ENCODE measurements around the gene AUTS2.

Gene AUTS2

DNA sequence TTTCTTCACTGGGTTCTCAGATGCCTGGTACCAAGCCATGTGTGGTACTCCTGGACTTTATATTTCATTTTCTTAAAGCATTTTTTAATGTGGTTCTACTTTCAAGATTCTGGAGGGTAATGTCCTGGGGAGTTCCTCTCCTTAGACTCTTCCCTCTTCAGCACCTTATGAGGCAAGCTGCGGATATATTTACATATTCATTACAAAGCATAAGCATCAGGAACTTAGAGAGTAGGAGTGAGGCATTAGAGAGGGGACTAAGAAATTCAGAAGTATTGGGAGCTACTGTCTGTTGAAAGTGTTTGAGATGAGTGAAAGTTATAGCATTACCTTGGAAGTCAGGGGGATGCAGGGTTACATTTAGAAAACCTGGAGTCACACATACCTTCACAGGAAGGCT, 20.8 kb downstream of the AUTS2 start:
- FAIRE-seq (no peak), DNase-seq (ENCODE audit: insufficient read length, low spot score) (no peak)
- TF ChIP-seq POLR2A (IDR thresholded peaks at IDR 0.05; ENCODE audit: low read depth, low read length), result no peak
- no peak for TF ChIP-seq TAF1 (IDR thresholded peaks at IDR 0.05; ENCODE audit: low read depth, low read length)
- no peak for TF ChIP-seq PAX5 (IDR thresholded peaks at IDR 0.05; ENCODE audit: insufficient read depth, low read length, severe bottlenecking)
- no peak for TF ChIP-seq POLR2AphosphoS5 (IDR thresholded peaks at IDR 0.05; ENCODE audit: low read depth, low read length)
- TF ChIP-seq SPI1 (IDR thresholded peaks at IDR 0.05; ENCODE audit: low read depth, low read length), result no peak
- no peak for TF ChIP-seq POU2F2 (IDR thresholded peaks at IDR 0.05; ENCODE audit: low read depth, low read length)

DNA sequence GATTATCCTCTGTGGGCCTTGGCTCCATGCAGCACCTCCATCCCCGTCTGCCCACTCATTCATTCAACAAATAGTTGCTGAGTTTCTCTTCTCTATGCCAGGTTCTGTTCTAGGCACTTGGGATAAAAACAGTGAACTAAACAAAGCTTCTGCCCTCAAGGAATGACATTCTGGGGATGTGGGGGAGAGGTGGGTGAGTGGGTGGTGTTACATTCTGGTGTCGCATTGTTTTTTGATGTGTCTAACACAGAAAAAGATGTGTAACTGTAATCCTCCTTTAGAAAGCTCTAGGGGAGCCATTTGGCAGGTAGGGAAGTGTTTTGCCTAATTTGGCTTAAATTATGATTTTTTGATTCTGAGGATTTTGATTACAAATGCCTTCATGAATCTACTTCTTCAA, 21.4 kb downstream of the AUTS2 start:
- no peak for DNase-seq (ENCODE audit: insufficient read length, low spot score)
- TF ChIP-seq TAF1 (IDR thresholded peaks at IDR 0.05; ENCODE audit: low read depth, low read length), result no peak
- peak; percentile 60 for FAIRE-seq

DNA sequence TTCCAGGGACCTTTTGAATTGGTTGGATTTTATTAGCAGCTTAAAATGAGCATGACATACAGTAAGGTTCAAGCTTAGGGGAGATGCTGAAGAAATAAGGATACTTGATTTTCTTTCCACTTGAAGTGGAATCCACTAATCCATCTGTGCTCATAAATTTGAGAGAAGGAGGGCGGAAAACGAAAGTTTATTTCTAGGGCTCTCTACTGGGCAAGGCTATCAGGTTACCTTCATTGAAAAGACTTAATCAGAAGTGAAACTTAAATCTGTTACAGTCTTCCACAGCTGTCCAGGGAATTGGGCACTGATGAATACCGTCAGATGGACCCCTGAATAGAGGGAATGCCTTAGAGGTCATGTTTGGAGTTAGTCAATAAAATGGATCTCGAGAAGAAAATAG, 21.8 kb downstream of the AUTS2 start:
- DNase-seq (ENCODE audit: insufficient read length, low spot score) (no peak), FAIRE-seq (peak; percentile 40)
- TF ChIP-seq PAX5 (IDR thresholded peaks at IDR 0.05; ENCODE audit: insufficient read depth, low read length, severe bottlenecking) (no peak), POLR2AphosphoS5 (IDR thresholded peaks at IDR 0.05; ENCODE audit: low read depth, low read length) (no peak), POLR2A (IDR thresholded peaks at IDR 0.05; ENCODE audit: low read depth, low read length) (no peak), POU2F2 (IDR thresholded peaks at IDR 0.05; ENCODE audit: low read depth, low read length) (no peak), SPI1 (IDR thresholded peaks at IDR 0.05; ENCODE audit: low read depth, low read length) (no peak), TAF1 (IDR thresholded peaks at IDR 0.05; ENCODE audit: low read depth, low read length) (no peak)

DNA sequence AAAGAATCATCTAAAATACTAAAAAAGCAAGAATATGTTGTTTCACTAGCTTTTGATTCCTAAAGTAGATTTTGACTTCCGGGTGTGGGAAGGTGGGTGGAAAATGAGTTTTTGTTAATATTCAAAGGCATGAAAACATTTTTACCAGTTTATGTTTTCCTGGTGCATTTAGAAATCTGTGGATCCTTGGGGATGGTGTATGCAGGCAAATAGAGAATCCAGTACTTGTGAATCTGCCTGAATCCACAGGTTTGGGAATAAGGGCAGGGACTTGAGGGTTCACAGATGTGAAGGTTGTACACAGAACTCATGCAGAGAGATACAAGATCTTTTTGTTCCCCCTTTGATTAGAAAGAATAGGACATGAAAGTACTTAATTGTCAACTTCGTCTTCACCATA, 22.4 kb downstream of the AUTS2 start:
- TF ChIP-seq SPI1 (IDR thresholded peaks at IDR 0.05; ENCODE audit: low read depth, low read length) (no peak), PAX5 (IDR thresholded peaks at IDR 0.05; ENCODE audit: insufficient read depth, low read length, severe bottlenecking) (no peak)
- DNase-seq (ENCODE audit: insufficient read length, low spot score), result no peak
- FAIRE-seq, result no peak

DNA sequence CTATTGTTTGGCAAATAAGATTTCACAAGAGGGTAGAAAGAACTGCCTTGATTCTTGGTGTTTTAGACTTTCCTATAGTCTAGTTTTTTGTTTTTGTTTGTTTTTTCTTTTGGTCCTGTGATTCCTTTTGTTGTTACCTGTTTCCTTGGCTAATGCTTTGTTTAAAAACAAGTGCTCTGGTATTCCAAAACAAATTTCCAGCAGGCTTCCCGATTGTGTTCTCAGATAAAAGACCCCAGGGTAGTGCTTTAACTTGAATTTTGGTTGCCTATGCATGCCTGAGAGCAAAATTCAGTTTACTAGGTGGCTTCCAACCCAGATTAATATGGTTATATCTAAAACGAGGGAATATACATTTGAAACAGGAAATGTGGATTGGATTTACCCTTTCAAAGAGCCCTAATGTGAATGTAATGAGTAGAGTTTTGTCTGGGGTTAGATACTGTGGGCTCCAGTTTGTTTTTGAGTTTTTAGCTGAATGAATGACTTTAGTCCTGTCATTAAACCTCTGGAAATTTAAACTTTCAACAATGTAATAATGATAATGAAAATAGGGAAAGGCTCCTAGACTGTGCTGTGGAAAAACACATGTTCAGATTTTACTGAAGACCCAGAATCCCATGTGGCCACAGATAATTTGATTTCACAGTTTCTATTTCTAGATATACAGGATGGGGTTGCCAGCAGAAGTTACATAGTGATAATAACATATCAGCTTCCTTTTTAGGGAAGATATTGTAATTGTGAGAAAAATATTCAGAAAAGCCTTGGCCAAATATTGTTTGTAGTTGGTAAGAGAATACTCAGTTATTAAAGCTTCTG, 23.9 kb downstream of the AUTS2 start:
- TF ChIP-seq POLR2AphosphoS5 (IDR thresholded peaks at IDR 0.05; ENCODE audit: low read depth, low read length) (no peak), POLR2A (IDR thresholded peaks at IDR 0.05; ENCODE audit: low read depth, low read length) (no peak), TAF1 (IDR thresholded peaks at IDR 0.05; ENCODE audit: low read depth, low read length) (no peak), PAX5 (IDR thresholded peaks at IDR 0.05; ENCODE audit: insufficient read depth, low read length, severe bottlenecking) (no peak), SPI1 (IDR thresholded peaks at IDR 0.05; ENCODE audit: low read depth, low read length) (no peak), POU2F2 (IDR thresholded peaks at IDR 0.05; ENCODE audit: low read depth, low read length) (no peak)
- FAIRE-seq (no peak), DNase-seq (ENCODE audit: insufficient read length, low spot score) (no peak)

DNA sequence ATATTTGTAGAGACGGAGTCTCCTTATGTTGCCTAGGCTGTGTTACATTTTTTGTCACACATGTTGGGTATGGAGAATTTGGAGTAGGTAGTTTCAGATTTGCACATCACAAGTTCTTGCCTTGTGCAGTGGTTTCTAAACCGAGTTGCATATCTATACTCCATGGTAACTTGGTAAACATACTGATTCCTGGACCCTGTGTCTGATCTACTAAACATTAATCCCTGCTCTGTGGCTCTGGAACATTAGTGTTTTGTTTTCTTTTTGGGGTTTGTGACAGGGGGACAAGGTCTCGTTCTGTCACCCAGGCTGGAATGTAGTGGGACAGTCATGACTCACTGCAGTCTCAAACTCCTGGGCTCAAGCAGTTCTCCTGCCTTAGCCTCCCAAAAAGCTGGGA, 24.7 kb downstream of the AUTS2 start:
- TF ChIP-seq SPI1 (IDR thresholded peaks at IDR 0.05; ENCODE audit: low read depth, low read length) (no peak), POLR2AphosphoS5 (IDR thresholded peaks at IDR 0.05; ENCODE audit: low read depth, low read length) (no peak), POU2F2 (IDR thresholded peaks at IDR 0.05; ENCODE audit: low read depth, low read length) (no peak), PAX5 (IDR thresholded peaks at IDR 0.05; ENCODE audit: insufficient read depth, low read length, severe bottlenecking) (no peak), TAF1 (IDR thresholded peaks at IDR 0.05; ENCODE audit: low read depth, low read length) (no peak), POLR2A (IDR thresholded peaks at IDR 0.05; ENCODE audit: low read depth, low read length) (no peak)
- DNase-seq (ENCODE audit: insufficient read length, low spot score), result no peak
- peak; percentile 66 for FAIRE-seq

DNA sequence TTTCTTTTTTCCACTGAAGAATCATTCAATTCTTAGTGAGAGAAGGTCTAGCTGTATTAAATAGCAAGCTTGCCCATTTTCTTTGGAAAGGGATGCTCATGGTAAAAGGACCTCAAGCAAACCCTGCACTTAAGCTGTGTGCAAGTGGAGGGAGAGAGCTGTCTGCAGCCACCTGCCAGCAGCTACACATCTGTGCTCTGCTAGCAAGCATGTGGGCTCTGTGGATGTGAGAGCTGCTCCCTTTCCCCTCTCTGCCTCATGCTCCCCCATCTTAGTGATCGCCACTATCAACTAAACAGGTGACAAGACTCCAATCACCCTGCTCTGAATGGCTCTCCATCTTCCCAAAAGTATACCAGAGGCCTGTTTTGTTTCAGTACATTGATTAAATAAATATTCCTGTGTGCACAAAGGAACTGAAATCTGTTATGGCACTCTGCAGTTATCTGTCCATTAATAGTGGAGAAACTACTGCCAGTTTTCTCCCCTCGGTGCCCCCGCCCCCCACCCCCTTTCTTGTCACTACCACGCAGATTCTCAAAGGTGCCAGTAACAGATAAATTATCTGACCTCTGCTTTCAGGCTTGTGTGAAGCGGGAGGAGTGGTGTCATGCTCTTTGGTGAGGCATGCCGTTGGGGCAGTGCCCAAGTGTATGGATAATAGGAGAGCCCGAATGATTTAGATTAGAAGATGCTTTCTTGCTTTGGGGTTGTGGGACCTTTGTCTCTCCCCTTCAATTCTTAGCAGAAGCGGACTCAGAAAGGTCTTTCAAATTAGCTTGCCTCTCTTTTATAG, 26.4 kb downstream of the AUTS2 start:
- no peak for TF ChIP-seq TAF1 (IDR thresholded peaks at IDR 0.05; ENCODE audit: low read depth, low read length)
- TF ChIP-seq SPI1 (IDR thresholded peaks at IDR 0.05; ENCODE audit: low read depth, low read length), result no peak
- no peak for TF ChIP-seq POU2F2 (IDR thresholded peaks at IDR 0.05; ENCODE audit: low read depth, low read length)
- no peak for TF ChIP-seq POLR2A (IDR thresholded peaks at IDR 0.05; ENCODE audit: low read depth, low read length)
- no peak for TF ChIP-seq PAX5 (IDR thresholded peaks at IDR 0.05; ENCODE audit: insufficient read depth, low read length, severe bottlenecking)
- TF ChIP-seq POLR2AphosphoS5 (IDR thresholded peaks at IDR 0.05; ENCODE audit: low read depth, low read length), result no peak
- FAIRE-seq (no peak), DNase-seq (ENCODE audit: insufficient read length, low spot score) (no peak)

DNA sequence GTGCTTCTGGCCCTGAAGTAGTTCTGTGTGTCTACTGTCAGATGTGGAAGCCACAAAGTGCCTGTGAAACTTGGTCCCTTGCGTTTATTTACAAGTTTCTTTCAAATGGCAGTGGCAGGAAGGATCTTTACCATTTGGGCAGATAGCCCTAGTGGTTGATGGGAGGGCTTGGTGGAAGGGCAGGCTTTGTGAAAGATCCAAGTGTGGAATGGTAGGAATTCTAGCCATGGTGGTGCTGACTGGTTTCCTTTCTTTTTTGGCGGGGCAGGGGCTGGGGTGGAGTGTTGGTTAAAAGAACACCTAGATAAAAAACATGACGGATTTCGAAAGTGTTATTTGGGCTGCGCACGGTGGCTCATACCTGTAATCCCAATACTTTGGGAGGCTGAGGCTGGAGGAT, 27.0 kb downstream of the AUTS2 start:
- no peak for TF ChIP-seq POLR2A (IDR thresholded peaks at IDR 0.05; ENCODE audit: low read depth, low read length)
- no peak for TF ChIP-seq POU2F2 (IDR thresholded peaks at IDR 0.05; ENCODE audit: low read depth, low read length)
- TF ChIP-seq TAF1 (IDR thresholded peaks at IDR 0.05; ENCODE audit: low read depth, low read length), result no peak
- no peak for TF ChIP-seq PAX5 (IDR thresholded peaks at IDR 0.05; ENCODE audit: insufficient read depth, low read length, severe bottlenecking)
- TF ChIP-seq SPI1 (IDR thresholded peaks at IDR 0.05; ENCODE audit: low read depth, low read length), result no peak
- no peak for TF ChIP-seq POLR2AphosphoS5 (IDR thresholded peaks at IDR 0.05; ENCODE audit: low read depth, low read length)
- FAIRE-seq (no peak), DNase-seq (ENCODE audit: insufficient read length, low spot score) (no peak)

DNA sequence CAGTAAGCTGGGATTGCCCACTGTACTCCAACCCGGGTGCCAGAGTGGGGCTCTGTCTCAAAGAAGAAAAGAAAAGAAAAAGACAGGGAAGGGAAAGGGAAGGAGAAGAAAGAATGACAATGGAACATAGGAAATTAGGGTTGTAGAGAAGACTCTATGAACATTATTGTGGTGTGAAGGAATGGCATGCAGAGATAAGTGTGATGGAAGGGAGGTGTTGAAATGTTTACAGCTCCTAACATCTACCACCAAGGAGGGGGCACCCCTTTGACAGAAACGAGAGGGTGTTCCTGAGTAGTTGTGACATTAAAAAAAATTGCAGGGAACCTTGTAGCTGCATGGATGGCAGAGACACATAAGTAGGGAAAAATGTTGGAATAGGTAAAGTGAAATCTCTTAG, 27.5 kb downstream of the AUTS2 start:
- no peak for FAIRE-seq
- TF ChIP-seq TAF1 (IDR thresholded peaks at IDR 0.05; ENCODE audit: low read depth, low read length), result no peak
- no peak for TF ChIP-seq PAX5 (IDR thresholded peaks at IDR 0.05; ENCODE audit: insufficient read depth, low read length, severe bottlenecking)
- TF ChIP-seq POLR2A (IDR thresholded peaks at IDR 0.05; ENCODE audit: low read depth, low read length), result no peak
- TF ChIP-seq SPI1 (IDR thresholded peaks at IDR 0.05; ENCODE audit: low read depth, low read length), result no peak
- TF ChIP-seq POU2F2 (IDR thresholded peaks at IDR 0.05; ENCODE audit: low read depth, low read length), result no peak
- no peak for TF ChIP-seq POLR2AphosphoS5 (IDR thresholded peaks at IDR 0.05; ENCODE audit: low read depth, low read length)
- no peak for DNase-seq (ENCODE audit: insufficient read length, low spot score)

All from GM12891 (cell line).